HUES48 (cell line): ENCODE measurements around the gene P3H1.

Source experiments
- H3K27ac ChIP-seq: one replicate; pipeline ENCODE4 v1.7.0; 2013; ENCODE audit warnings: low read depth, low read length, inconsistent platforms
- H3K27me3 ChIP-seq: 2 replicates; pipeline ENCODE4 v1.6.1; 2013; ENCODE audit warnings: mild to moderate bottlenecking, low read length; ENCODE audit not compliant: control insufficient read depth, insufficient read depth
- H3K36me3 ChIP-seq: 2 replicates; pipeline ENCODE4 v1.6.1; 2013; ENCODE audit warnings: low read length; ENCODE audit not compliant: control insufficient read depth, insufficient read depth
- H3K4me1 ChIP-seq: 2 replicates; pipeline ENCODE4 v1.6.1; 2013; ENCODE audit warnings: mild to moderate bottlenecking, low read length; ENCODE audit not compliant: control insufficient read depth, insufficient read depth
- H3K4me3 ChIP-seq: 2 replicates; pipeline ENCODE4 v1.5.1; 2013; ENCODE audit warnings: mild to moderate bottlenecking, low read depth, low read length
- H3K9ac ChIP-seq: 2 replicates; pipeline ENCODE4 v1.6.1; 2013; ENCODE audit warnings: mild to moderate bottlenecking, low read depth, low read length, moderate library complexity
- H3K9me3 ChIP-seq: 2 replicates; pipeline ENCODE4 v1.6.1; 2013; ENCODE audit warnings: low read length; ENCODE audit not compliant: control insufficient read depth, insufficient read depth

P3H1 gene

GRCh38 chr1:42769811-42770210, 3.0 kb upstream of the P3H1 start:
- peaks cover 12% of the 10 kb centered on the region for H3K4me1 ChIP-seq
- peaks cover 10% of the 10 kb centered on the region for H3K36me3 ChIP-seq
- H3K9me3 ChIP-seq = no peaks in the 10 kb centered on the region
- H3K27me3 ChIP-seq = no peaks in the 10 kb centered on the region
- no peak overlapping the region for H3K4me3 ChIP-seq
- no peak overlapping the region for H3K9ac ChIP-seq
- no peak overlapping the region for H3K27ac ChIP-seq

- Histone ChIP-seq H3K9me3 (no peaks in the 10 kb centered on the region), H3K27ac (no peak overlapping the region), H3K27me3 (no peaks in the 10 kb centered on the region), H3K9ac (0 out of 2 replicates have a peak overlapping the region, but pooled peaks have one; percentile 70), H3K36me3 (no peaks in the 10 kb centered on the region; the same call in 1 of the 2 replicates), H3K4me3 (peak overlapping the region; percentile 88), H3K4me1 (peaks cover 17% of the 10 kb centered on the region)
These were observed 1.3 kb upstream of the P3H1 start for GRCh38 chr1:42768172-42768571.

- H3K27ac ChIP-seq = peak overlapping the region; percentile 77
These were observed 727 bp upstream of the P3H1 start for GRCh38 chr1:42767510-42768000.

GRCh38 chr1:42765832-42766740, 742 bp downstream of the P3H1 start:
- H3K27me3 ChIP-seq = no peaks in the 10 kb centered on the region
- peak overlapping the region; percentile 58 for H3K9ac ChIP-seq
- H3K36me3 ChIP-seq = peaks cover 14% of the 10 kb centered on the region; the same call in 1 of the 2 replicates
- peak overlapping the region; percentile 88 for H3K4me3 ChIP-seq
- H3K9me3 ChIP-seq = no peaks in the 10 kb centered on the region
- H3K27ac ChIP-seq = peak overlapping the region; percentile 58
- peaks cover 15% of the 10 kb centered on the region; the same call in 1 of the 2 replicates for H3K4me1 ChIP-seq

More at GRCh38 chr1:42767510-42768000, 727 bp upstream of the P3H1 start:
- H3K4me1 ChIP-seq = peaks cover 15% of the 10 kb centered on the region
- no peaks in the 10 kb centered on the region for H3K9me3 ChIP-seq
- no peaks in the 10 kb centered on the region for H3K36me3 ChIP-seq
- H3K27me3 ChIP-seq = no peaks in the 10 kb centered on the region
- H3K9ac ChIP-seq = peak overlapping the region; percentile 70
- H3K4me3 ChIP-seq = peak overlapping the region; percentile 88

GRCh38 chr1:42765269-42765668, 1.6 kb downstream of the P3H1 start:
- Histone ChIP-seq H3K9me3 (no peaks in the 10 kb centered on the region), H3K4me3 (peak overlapping the region; percentile 88), H3K27ac (no peak overlapping the region), H3K36me3 (peaks cover 16% of the 10 kb centered on the region; the same call in 1 of the 2 replicates), H3K9ac (peak overlapping the region; percentile 4; the same call in 1 of the 2 replicates), H3K27me3 (no peaks in the 10 kb centered on the region), H3K4me1 (peaks cover 15% of the 10 kb centered on the region; the same call in 1 of the 2 replicates)

- no peaks in the 10 kb centered on the region for H3K9me3 ChIP-seq
- no peak overlapping the region for H3K27ac ChIP-seq
- no peak overlapping the region for H3K4me3 ChIP-seq
- H3K4me1 ChIP-seq = peaks cover 15% of the 10 kb centered on the region; the same call in 1 of the 2 replicates
- no peak overlapping the region for H3K9ac ChIP-seq
- peaks cover 37% of the 10 kb centered on the region for H3K36me3 ChIP-seq
- H3K27me3 ChIP-seq = no peaks in the 10 kb centered on the region
These were observed 4.6 kb downstream of the P3H1 start for GRCh38 chr1:42762269-42762668.

- Histone ChIP-seq H3K4me1 (peaks cover 15% of the 10 kb centered on the region; the same call in 1 of the 2 replicates), H3K36me3 (peaks cover 42% of the 10 kb centered on the region), H3K9me3 (no peaks in the 10 kb centered on the region)
These were observed 5.3 kb downstream of the P3H1 start for GRCh38 chr1:42761567-42761966.

GRCh38 chr1:42759114-42759513, 7.7 kb downstream of the P3H1 start:
- Histone ChIP-seq H3K9ac (no peak overlapping the region), H3K9me3 (no peaks in the 10 kb centered on the region), H3K27me3 (no peaks in the 10 kb centered on the region), H3K4me3 (no peak overlapping the region), H3K4me1 (no peaks in the 10 kb centered on the region), H3K27ac (no peak overlapping the region), H3K36me3 (peaks cover 67% of the 10 kb centered on the region)

More at GRCh38 chr1:42761567-42761966, 5.3 kb downstream of the P3H1 start:
- no peak overlapping the region for H3K27ac ChIP-seq
- H3K27me3 ChIP-seq = no peaks in the 10 kb centered on the region
- H3K4me3 ChIP-seq = no peak overlapping the region
- H3K9ac ChIP-seq = no peak overlapping the region

- Histone ChIP-seq H3K36me3 (peaks cover 70% of the 10 kb centered on the region), H3K9me3 (no peaks in the 10 kb centered on the region), H3K4me1 (no peaks in the 10 kb centered on the region), H3K4me3 (no peak overlapping the region), H3K9ac (no peak overlapping the region), H3K27me3 (no peaks in the 10 kb centered on the region), H3K27ac (no peak overlapping the region)
These were observed 8.2 kb downstream of the P3H1 start for GRCh38 chr1:42758641-42759040.

- H3K36me3 ChIP-seq = peaks cover 77% of the 10 kb centered on the region
- no peaks in the 10 kb centered on the region for H3K27me3 ChIP-seq
- H3K9ac ChIP-seq = no peak overlapping the region
- no peak overlapping the region for H3K27ac ChIP-seq
- H3K9me3 ChIP-seq = no peaks in the 10 kb centered on the region
- no peaks in the 10 kb centered on the region for H3K4me1 ChIP-seq
- H3K4me3 ChIP-seq = no peak overlapping the region
These were observed 8.9 kb downstream of the P3H1 start for GRCh38 chr1:42757892-42758275.
